HEK293 (cell line): ENCODE data around the gene SUPV3L1.

Experiments
- CTCF ChIP-seq: fragments of 450-650 bp; formaldehyde crosslinking; IDR thresholded peaks from 2 replicates; pipeline ENCODE4 v1.5.1; 2016; ENCODE audit warnings: missing biosample characterization, missing genetic modification characterization
- GLIS2 ChIP-seq: fragments of 450-650 bp; formaldehyde crosslinking; IDR thresholded peaks from 2 replicates; pipeline ENCODE4 v1.5.1; 2016; ENCODE audit warnings: missing biosample characterization, missing genetic modification characterization
- HOXA7 ChIP-seq: sonication (generic); formaldehyde crosslinking; IDR thresholded peaks from 2 replicates; pipeline ENCODE4 v1.8.1; 2022; ENCODE audit warnings: missing genetic modification reagents, borderline replicate concordance
- MYNN ChIP-seq: fragments of 450-650 bp; formaldehyde crosslinking; IDR thresholded peaks from 2 replicates; pipeline ENCODE4 v1.5.1; 2016; ENCODE audit warnings: missing biosample characterization, missing genetic modification characterization, borderline replicate concordance
- TCF7L2 ChIP-seq: IDR thresholded peaks from 2 replicates; pipeline ENCODE4 v1.6.1; 2011; ENCODE audit warnings: low read depth, mild to moderate bottlenecking, inconsistent platforms, low read length, moderate library complexity, borderline replicate concordance
- ZBTB10 ChIP-seq: fragments of 450-650 bp; formaldehyde crosslinking; IDR thresholded peaks from 2 replicates; pipeline ENCODE4 v1.5.1; 2016; ENCODE audit warnings: missing biosample characterization, missing genetic modification characterization
- ZNF174 ChIP-seq: fragments of 450-650 bp; formaldehyde crosslinking; IDR thresholded peaks from 2 replicates; pipeline ENCODE4 v1.5.0; 2017; ENCODE audit warnings: missing biosample characterization, mild to moderate bottlenecking, missing genetic modification characterization
- ZNF24 ChIP-seq: fragments of 450-650 bp; formaldehyde crosslinking; IDR thresholded peaks from 2 replicates; pipeline ENCODE4 v1.5.1; 2016; ENCODE audit warnings: missing biosample characterization, missing genetic modification characterization
- ZNF280C ChIP-seq: fragments of 450-650 bp; formaldehyde crosslinking; IDR thresholded peaks from 2 replicates; pipeline ENCODE4 v1.5.1; 2016; ENCODE audit warnings: missing biosample characterization, missing genetic modification characterization
- ZNF350 ChIP-seq: fragments of 450-650 bp; formaldehyde crosslinking; IDR thresholded peaks from 2 replicates; pipeline ENCODE4 v1.5.0; 2017; ENCODE audit warnings: missing biosample characterization, mild to moderate bottlenecking, missing genetic modification characterization
- ZNF391 ChIP-seq: fragments of 450-650 bp; formaldehyde crosslinking; IDR thresholded peaks from 2 replicates; pipeline ENCODE4 v1.5.1; 2016; ENCODE audit warnings: low read depth, missing biosample characterization, missing genetic modification characterization, borderline replicate concordance
- ZNF449 ChIP-seq: fragments of 450-650 bp; formaldehyde crosslinking; IDR thresholded peaks from 2 replicates; pipeline ENCODE4 v1.5.1; 2017; ENCODE audit warnings: missing biosample characterization, mild to moderate bottlenecking, missing genetic modification characterization, moderate library complexity
- ZNF639 ChIP-seq: fragments of 450-650 bp; formaldehyde crosslinking; IDR thresholded peaks from 2 replicates; pipeline ENCODE4 v1.5.1; 2016; ENCODE audit warnings: missing biosample characterization, missing genetic modification characterization
- ZNF701 ChIP-seq: fragments of 450-650 bp; formaldehyde crosslinking; IDR thresholded peaks from 2 replicates; pipeline ENCODE4 v1.5.1; 2016; ENCODE audit warnings: missing biosample characterization, missing genetic modification characterization
- ZNF704 ChIP-seq: fragments of 450-650 bp; formaldehyde crosslinking; IDR thresholded peaks from 2 replicates; pipeline ENCODE4 v1.5.1; 2016; ENCODE audit warnings: missing biosample characterization, missing genetic modification characterization
- ZNF830 ChIP-seq: fragments of 450-650 bp; IDR thresholded peaks from 2 replicates; pipeline ENCODE4 v1.5.0; 2018; ENCODE audit warnings: missing biosample characterization, missing genetic modification characterization, low read depth, mild to moderate bottlenecking, moderate library complexity
- TF ChIP-seq, protein P1 (sequence below): fragments of 450-650 bp; formaldehyde crosslinking; IDR thresholded peaks from 2 replicates; pipeline ENCODE4 v1.5.1; 2016; ENCODE audit warnings: missing biosample characterization, missing genetic modification characterization
- TF ChIP-seq, protein P2 (sequence below): fragments of 450-650 bp; IDR thresholded peaks from 2 replicates; pipeline ENCODE4 v1.5.1; 2018; ENCODE audit warnings: missing biosample characterization, missing genetic modification characterization
- TF ChIP-seq, protein P3 (sequence below): fragments of 450-650 bp; formaldehyde crosslinking; IDR thresholded peaks from 2 replicates; pipeline ENCODE4 v1.5.1; 2016; ENCODE audit warnings: missing biosample characterization, missing genetic modification characterization, borderline replicate concordance

The SUPV3L1 gene

GRCh38 chr10:69213591-69214311 lies 33.7 kb downstream of the SUPV3L1 start (continued):
- no peak for TF ChIP-seq TCF7L2
- peak; percentile 46; the same call in 1 of the 2 replicates for TF ChIP-seq ZNF24 (tag by site-specific recombination)
- no peak for TF ChIP-seq GLIS2
- TF ChIP-seq ZNF830 (tag by site-specific recombination) = no peak
- TF ChIP-seq HOXA7 (CRISPR knock-in tag) = no peak
- TF ChIP-seq, protein P1, sequence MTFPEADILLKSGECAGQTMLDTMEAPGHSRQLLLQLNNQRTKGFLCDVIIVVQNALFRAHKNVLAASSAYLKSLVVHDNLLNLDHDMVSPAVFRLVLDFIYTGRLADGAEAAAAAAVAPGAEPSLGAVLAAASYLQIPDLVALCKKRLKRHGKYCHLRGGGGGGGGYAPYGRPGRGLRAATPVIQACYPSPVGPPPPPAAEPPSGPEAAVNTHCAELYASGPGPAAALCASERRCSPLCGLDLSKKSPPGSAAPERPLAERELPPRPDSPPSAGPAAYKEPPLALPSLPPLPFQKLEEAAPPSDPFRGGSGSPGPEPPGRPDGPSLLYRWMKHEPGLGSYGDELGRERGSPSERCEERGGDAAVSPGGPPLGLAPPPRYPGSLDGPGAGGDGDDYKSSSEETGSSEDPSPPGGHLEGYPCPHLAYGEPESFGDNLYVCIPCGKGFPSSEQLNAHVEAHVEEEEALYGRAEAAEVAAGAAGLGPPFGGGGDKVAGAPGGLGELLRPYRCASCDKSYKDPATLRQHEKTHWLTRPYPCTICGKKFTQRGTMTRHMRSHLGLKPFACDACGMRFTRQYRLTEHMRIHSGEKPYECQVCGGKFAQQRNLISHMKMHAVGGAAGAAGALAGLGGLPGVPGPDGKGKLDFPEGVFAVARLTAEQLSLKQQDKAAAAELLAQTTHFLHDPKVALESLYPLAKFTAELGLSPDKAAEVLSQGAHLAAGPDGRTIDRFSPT = peak; percentile 86
- TF ChIP-seq ZNF350 (tag by site-specific recombination) = no peak
- no peak for TF ChIP-seq ZNF701 (tag by site-specific recombination)
- TF ChIP-seq, protein P2, sequence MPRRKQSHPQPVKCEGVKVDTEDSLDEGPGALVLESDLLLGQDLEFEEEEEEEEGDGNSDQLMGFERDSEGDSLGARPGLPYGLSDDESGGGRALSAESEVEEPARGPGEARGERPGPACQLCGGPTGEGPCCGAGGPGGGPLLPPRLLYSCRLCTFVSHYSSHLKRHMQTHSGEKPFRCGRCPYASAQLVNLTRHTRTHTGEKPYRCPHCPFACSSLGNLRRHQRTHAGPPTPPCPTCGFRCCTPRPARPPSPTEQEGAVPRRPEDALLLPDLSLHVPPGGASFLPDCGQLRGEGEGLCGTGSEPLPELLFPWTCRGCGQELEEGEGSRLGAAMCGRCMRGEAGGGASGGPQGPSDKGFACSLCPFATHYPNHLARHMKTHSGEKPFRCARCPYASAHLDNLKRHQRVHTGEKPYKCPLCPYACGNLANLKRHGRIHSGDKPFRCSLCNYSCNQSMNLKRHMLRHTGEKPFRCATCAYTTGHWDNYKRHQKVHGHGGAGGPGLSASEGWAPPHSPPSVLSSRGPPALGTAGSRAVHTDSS = peak; percentile 49; the same call in 1 of the 2 replicates
- TF ChIP-seq ZBTB10 (tag by site-specific recombination) = no peak
- TF ChIP-seq ZNF704 (tag by site-specific recombination) = no peak
- no peak; the same call in none of the 2 replicates for TF ChIP-seq ZNF639 (tag by site-specific recombination)
- TF ChIP-seq CTCF (tag by site-specific recombination) = no peak
- TF ChIP-seq ZNF174 (tag by site-specific recombination) = no peak
- no peak for TF ChIP-seq ZNF449 (tag by site-specific recombination)
- TF ChIP-seq ZNF391 (tag by site-specific recombination) = no peak
- TF ChIP-seq MYNN = no peak
- TF ChIP-seq, protein P3, sequence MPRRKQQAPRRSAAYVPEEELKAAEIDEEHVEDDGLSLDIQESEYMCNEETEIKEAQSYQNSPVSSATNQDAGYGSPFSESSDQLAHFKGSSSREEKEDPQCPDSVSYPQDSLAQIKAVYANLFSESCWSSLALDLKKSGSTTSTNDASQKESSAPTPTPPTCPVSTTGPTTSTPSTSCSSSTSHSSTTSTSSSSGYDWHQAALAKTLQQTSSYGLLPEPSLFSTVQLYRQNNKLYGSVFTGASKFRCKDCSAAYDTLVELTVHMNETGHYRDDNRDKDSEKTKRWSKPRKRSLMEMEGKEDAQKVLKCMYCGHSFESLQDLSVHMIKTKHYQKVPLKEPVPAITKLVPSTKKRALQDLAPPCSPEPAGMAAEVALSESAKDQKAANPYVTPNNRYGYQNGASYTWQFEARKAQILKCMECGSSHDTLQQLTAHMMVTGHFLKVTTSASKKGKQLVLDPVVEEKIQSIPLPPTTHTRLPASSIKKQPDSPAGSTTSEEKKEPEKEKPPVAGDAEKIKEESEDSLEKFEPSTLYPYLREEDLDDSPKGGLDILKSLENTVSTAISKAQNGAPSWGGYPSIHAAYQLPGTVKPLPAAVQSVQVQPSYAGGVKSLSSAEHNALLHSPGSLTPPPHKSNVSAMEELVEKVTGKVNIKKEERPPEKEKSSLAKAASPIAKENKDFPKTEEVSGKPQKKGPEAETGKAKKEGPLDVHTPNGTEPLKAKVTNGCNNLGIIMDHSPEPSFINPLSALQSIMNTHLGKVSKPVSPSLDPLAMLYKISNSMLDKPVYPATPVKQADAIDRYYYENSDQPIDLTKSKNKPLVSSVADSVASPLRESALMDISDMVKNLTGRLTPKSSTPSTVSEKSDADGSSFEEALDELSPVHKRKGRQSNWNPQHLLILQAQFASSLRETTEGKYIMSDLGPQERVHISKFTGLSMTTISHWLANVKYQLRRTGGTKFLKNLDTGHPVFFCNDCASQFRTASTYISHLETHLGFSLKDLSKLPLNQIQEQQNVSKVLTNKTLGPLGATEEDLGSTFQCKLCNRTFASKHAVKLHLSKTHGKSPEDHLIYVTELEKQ (tag by site-specific recombination) = peak; percentile 85
- TF ChIP-seq ZNF280C (tag by site-specific recombination) = no peak
